Mesenchymal stem cell (in vitro differentiated cells and primary cell): ENCODE measurements around the gene CLIP1.
A peak's percentile ranks its signal among the peaks of the same experiment; 100 is the strongest.

Source experiments
- DNase-seq: peaks from one replicate; pipeline ENCODE4 v3.0.0-alpha.2; 2013
- H2AFZ ChIP-seq: one replicate; pipeline ENCODE4 v1.6.1; 2013; ENCODE audit warnings: low read depth, mild to moderate bottlenecking, control low read depth, inconsistent platforms, low read length, moderate library complexity
- H2AK5ac ChIP-seq: 2 replicates; pipeline ENCODE4 v1.6.1; 2013; ENCODE audit warnings: low read length, moderate library complexity, mild to moderate bottlenecking, inconsistent platforms; ENCODE audit not compliant: severe bottlenecking
- H2BK120ac ChIP-seq: one replicate; pipeline ENCODE4 v1.6.1; 2013; ENCODE audit warnings: low read depth, mild to moderate bottlenecking, inconsistent platforms, low read length, moderate library complexity
- H2BK12ac ChIP-seq, 2 experiments: one replicate each; pipeline ENCODE4 v1.6.1; 2013; ENCODE audit warnings: inconsistent platforms in 2 of 2, low read length in 2 of 2, mild to moderate bottlenecking in 2 of 2, moderate library complexity in 2 of 2, control low read depth in 1 of 2
- H2BK15ac ChIP-seq: one replicate; pipeline ENCODE4 v1.6.1; 2013; ENCODE audit warnings: mild to moderate bottlenecking, low read depth, inconsistent platforms; ENCODE audit not compliant: poor library complexity, severe bottlenecking
- H2BK5ac ChIP-seq: 2 replicates; pipeline ENCODE4 v1.6.1; 2013; ENCODE audit warnings: low read depth, mild to moderate bottlenecking, low read length, control low read depth, inconsistent platforms; ENCODE audit not compliant: poor library complexity, severe bottlenecking
- H3K14ac ChIP-seq, 2 experiments: one replicate each; pipeline ENCODE4 v1.6.1; 2013; ENCODE audit warnings: inconsistent platforms in 2 of 2, low read length in 2 of 2, control low read depth in 1 of 2, mild to moderate bottlenecking in 1 of 2, moderate library complexity in 1 of 2
- H3K18ac ChIP-seq, 2 experiments: one replicate each; pipeline ENCODE4 v1.6.1; 2013; ENCODE audit warnings: inconsistent platforms in 2 of 2, low read length in 2 of 2, control low read depth in 1 of 2, low read depth in 1 of 2, mild to moderate bottlenecking in 1 of 2
- H3K23ac ChIP-seq, 2 experiments: one replicate each; pipeline ENCODE4 v1.6.1; 2013; ENCODE audit warnings: inconsistent platforms in 2 of 2, low read length in 2 of 2, mild to moderate bottlenecking in 2 of 2, moderate library complexity in 2 of 2, control low read depth in 1 of 2
- H3K27ac ChIP-seq: 2 replicates; pipeline ENCODE4 v1.5.1; 2013; ENCODE audit warnings: mild to moderate bottlenecking, moderate library complexity, low read length, control low read depth, inconsistent platforms; ENCODE audit not compliant: poor library complexity, severe bottlenecking
- H3K27me3 ChIP-seq, 2 experiments: 2 replicates each; pipeline versions ENCODE4 v1.6.1 to v1.7.0; 2013; ENCODE audit warnings: low read length in 2 of 2, mild to moderate bottlenecking in 2 of 2, moderate library complexity in 2 of 2, control low read depth in 1 of 2, inconsistent platforms in 1 of 2; ENCODE audit not compliant: control insufficient read depth in 1 of 2, insufficient read depth in 1 of 2
- H3K36me3 ChIP-seq, 2 experiments: 2 replicates each; pipeline versions ENCODE4 v1.6.1 to v1.7.0; 2013; ENCODE audit warnings: low read length in 2 of 2, control low read depth in 1 of 2, inconsistent platforms in 1 of 2, low read depth in 1 of 2, mild to moderate bottlenecking in 1 of 2; ENCODE audit not compliant: insufficient read depth in 2 of 2, control insufficient read depth in 1 of 2
- H3K4ac ChIP-seq, 2 experiments: one replicate each; pipeline ENCODE4 v1.6.1; 2013; ENCODE audit warnings: inconsistent platforms in 2 of 2, low read length in 2 of 2, mild to moderate bottlenecking in 2 of 2, moderate library complexity in 2 of 2, control low read depth in 1 of 2, low read depth in 1 of 2
- H3K4me1 ChIP-seq: 2 replicates; pipeline ENCODE4 v1.6.1; 2013; ENCODE audit warnings: low read depth, low read length, control low read depth; ENCODE audit not compliant: control insufficient read depth, insufficient read depth
- H3K4me2 ChIP-seq: 2 replicates; pipeline ENCODE4 v1.6.1; 2013; ENCODE audit warnings: low read length, mild to moderate bottlenecking, inconsistent platforms; ENCODE audit not compliant: poor library complexity, severe bottlenecking
- H3K4me3 ChIP-seq, 2 experiments: 2 replicates each; pipeline versions ENCODE4 v1.5.1 to v1.7.0; 2013; ENCODE audit warnings: low read length in 2 of 2, mild to moderate bottlenecking in 2 of 2, control low read depth in 1 of 2, low read depth in 1 of 2; ENCODE audit not compliant: insufficient read depth in 1 of 2
- H3K79me1 ChIP-seq: replicated peaks from 2 replicates; pipeline ENCODE4 v1.6.1; 2013; ENCODE audit warnings: mild to moderate bottlenecking, control low read depth, low read length, inconsistent platforms; ENCODE audit not compliant: poor library complexity, severe bottlenecking
- H3K9ac ChIP-seq: 2 replicates; pipeline ENCODE4 v1.7.0; 2013; ENCODE audit warnings: mild to moderate bottlenecking, low read length, moderate library complexity
- H3K9me3 ChIP-seq: 2 replicates; pipeline ENCODE4 v1.7.0; 2013; ENCODE audit warnings: mild to moderate bottlenecking, low read length; ENCODE audit not compliant: control insufficient read depth
- H4K8ac ChIP-seq: one replicate; pipeline ENCODE4 v1.6.1; 2013; ENCODE audit warnings: inconsistent platforms, mild to moderate bottlenecking, low read length, moderate library complexity
- H4K91ac ChIP-seq: one replicate; pipeline ENCODE4 v1.6.1; 2013; ENCODE audit warnings: mild to moderate bottlenecking, low read length, inconsistent platforms
- WGBS: methylation state at CpG from one replicate; pipeline ENCODE4 v1.1.7; 2013; ENCODE audit warnings: mixed read lengths; 5-methylcytosine and 5-hydroxymethylcytosine counted together

The CLIP1 gene

GRCh38 chr12:122293081-122293480 is 129.4 kb downstream of the CLIP1 start:
- Histone ChIP-seq H3K27ac (no peak overlapping the region), H3K14ac (no peak overlapping the region), H2BK120ac (no peak overlapping the region), H3K4me1 (no peaks in the 10 kb centered on the region), H2BK15ac (no peak overlapping the region), H4K91ac (no peak overlapping the region), H2BK5ac (no peak overlapping the region), H3K27me3 (no peaks in the 10 kb centered on the region), H2AK5ac (no peak overlapping the region), H3K23ac (no peak overlapping the region), H3K4me2 (no peak overlapping the region), H3K9ac (no peak overlapping the region), H3K4me3 (no peak overlapping the region), H3K79me1 (no peaks in the 10 kb centered on the region), H3K9me3 (peaks cover 3% of the 10 kb centered on the region), H3K18ac (no peak overlapping the region), H2BK12ac (no peak overlapping the region), H3K4ac (no peak overlapping the region), H2AFZ (no peak overlapping the region), H4K8ac (no peak overlapping the region), H3K36me3 (peaks cover 18 to 53% of the 10 kb centered on the region in 2 experiments)
- 87% methylated on average over 3 of the region's 3 CpGs for WGBS
- DNase-seq, result no peak

- Histone ChIP-seq H4K8ac (no peak overlapping the region), H3K27ac (no peak overlapping the region), H4K91ac (no peak overlapping the region), H2BK5ac (no peak overlapping the region), H3K23ac (no peak overlapping the region), H3K4me2 (no peak overlapping the region), H3K79me1 (no peaks in the 10 kb centered on the region), H3K9me3 (peaks cover 3% of the 10 kb centered on the region), H3K18ac (no peak overlapping the region), H3K36me3 (peaks cover 21 to 50% of the 10 kb centered on the region in 2 experiments), H3K14ac (no peak overlapping the region), H2BK12ac (no peak overlapping the region), H3K9ac (no peak overlapping the region), H2AK5ac (no peak overlapping the region), H2AFZ (no peak overlapping the region), H3K4ac (no peak overlapping the region), H3K4me1 (no peaks in the 10 kb centered on the region), H3K4me3 (no peak overlapping the region), H2BK15ac (no peak overlapping the region), H2BK120ac (no peak overlapping the region), H3K27me3 (no peaks in the 10 kb centered on the region)
- 100% methylated on average over 5 of the region's 8 CpGs for WGBS
- no peak for DNase-seq
Observed at GRCh38 chr12:122291431-122291830, 131.0 kb downstream of the CLIP1 start.

GRCh38 chr12:122283680-122284079 is 138.8 kb downstream of the CLIP1 start:
- Histone ChIP-seq H3K79me1 (peaks cover 8% of the 10 kb centered on the region), H3K9me3 (no peaks in the 10 kb centered on the region), H2AK5ac (no peak overlapping the region), H3K18ac (no peak overlapping the region), H3K27me3 (no peaks in the 10 kb centered on the region), H2AFZ (no peak overlapping the region), H3K4ac (no peak overlapping the region), H3K14ac (no peak overlapping the region), H3K27ac (no peak overlapping the region), H4K8ac (no peak overlapping the region), H2BK15ac (no peak overlapping the region), H3K23ac (no peak overlapping the region), H2BK5ac (no peak overlapping the region), H3K4me3 (no peak overlapping the region), H3K36me3 (peaks cover 18 to 46% of the 10 kb centered on the region in 2 experiments), H3K9ac (no peak overlapping the region), H2BK12ac (no peak overlapping the region), H4K91ac (no peak overlapping the region), H3K4me1 (peaks cover 2% of the 10 kb centered on the region), H3K4me2 (no peak overlapping the region), H2BK120ac (no peak overlapping the region)
- no peak for DNase-seq
- WGBS, result 97% methylated on average over 2 of the region's 5 CpGs

GRCh38 chr12:122282061-122282460 is 140.4 kb downstream of the CLIP1 start:
- H2BK5ac ChIP-seq, result no peak overlapping the region
- no peak overlapping the region for H2BK120ac ChIP-seq
- H3K27me3 ChIP-seq, result no peaks in the 10 kb centered on the region
- H2BK15ac ChIP-seq, result no peak overlapping the region
- H3K14ac ChIP-seq, result no peak overlapping the region
- WGBS, result 95% methylated on average over 2 of the region's 4 CpGs
- peaks cover 11% of the 10 kb centered on the region for H3K79me1 ChIP-seq
- no peak overlapping the region for H3K4me2 ChIP-seq
- no peak overlapping the region for H2AFZ ChIP-seq
- peak; percentile 69 for DNase-seq
- H3K23ac ChIP-seq, result no peak overlapping the region
- H3K4me1 ChIP-seq, result peaks cover 2% of the 10 kb centered on the region
- H3K36me3 ChIP-seq, result peaks cover 20 to 43% of the 10 kb centered on the region in 2 experiments
- H3K27ac ChIP-seq, result no peak overlapping the region
- no peak overlapping the region for H3K18ac ChIP-seq
- no peak overlapping the region for H2BK12ac ChIP-seq
- H4K91ac ChIP-seq, result no peak overlapping the region
- no peak overlapping the region for H3K4me3 ChIP-seq
- no peak overlapping the region for H4K8ac ChIP-seq
- H2AK5ac ChIP-seq, result no peak overlapping the region
- no peak overlapping the region for H3K9ac ChIP-seq
- peak overlapping the region in 1 of 2 experiments; percentile 6 for H3K4ac ChIP-seq
- no peaks in the 10 kb centered on the region for H3K9me3 ChIP-seq
